ENCODE measurements around the gene DDAH1. TPM values are rescaled to one million over a fixed set of nuclear protein-coding genes. Genes with fewer than 3 reads are reported as not detected.
"Not testable (repeated sequence)": the region's sequence is repeated elsewhere in the genome, so short reads cannot be mapped to it uniquely, and the experiment has no call there.

The DDAH1 gene
- total RNA-seq (2014; rRNA removed; shearing (Covaris generic); ENCODE audit: low replicate concordance), result 18.2 and 20.8 TPM in 2 replicates

GRCh38 chr1:85465099-85465785, at the start of gene DDAH1:
TSS of gene DDAH1 (minus strand) at chr1:85465159. CDS start at chr1:85465045, 114 bp downstream.
- Histone ChIP-seq H3K4me3 (peak within 1 kb of the TSS; percentile 77), H3K9me3 (no peaks in the 10 kb centered on the region), H3K27me3 (no peaks in the 10 kb centered on the region), H3K36me3 (no peaks in the 10 kb centered on the region; the same call in none of the 2 replicates)
- DNase-seq, result peak; percentile 77

GRCh38 chr1:85513998-85514397, 49.0 kb upstream of the DDAH1 start:
- not testable (repeated sequence) for H3K27me3 ChIP-seq

DNA sequence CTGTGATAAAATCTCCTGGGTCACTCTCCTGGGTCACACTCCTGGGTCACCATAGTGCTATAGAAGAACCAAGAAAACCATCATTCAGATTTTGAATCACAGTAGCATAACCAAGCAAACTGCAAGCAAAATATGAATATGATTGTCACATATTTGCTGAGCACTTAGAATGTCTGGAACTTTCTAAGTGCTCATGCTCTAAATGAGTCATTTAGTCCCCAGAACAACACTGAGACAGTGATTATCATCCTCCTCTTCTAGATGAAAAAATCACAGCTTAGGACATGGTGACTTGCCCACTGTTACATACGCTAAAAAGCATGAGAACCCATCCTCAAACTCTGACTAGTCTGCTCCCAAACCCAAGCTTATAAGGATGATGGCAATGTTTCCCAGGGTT, 39.5 kb upstream of the DDAH1 start:
- no peaks in the 10 kb centered on the region for H3K27me3 ChIP-seq

More at GRCh38 chr1:85513998-85514397, 49.0 kb upstream of the DDAH1 start:
- H3K9me3 ChIP-seq, H3K36me3 ChIP-seq, DNase-seq, H3K4me3 ChIP-seq: not testable (repeated sequence)

DNA sequence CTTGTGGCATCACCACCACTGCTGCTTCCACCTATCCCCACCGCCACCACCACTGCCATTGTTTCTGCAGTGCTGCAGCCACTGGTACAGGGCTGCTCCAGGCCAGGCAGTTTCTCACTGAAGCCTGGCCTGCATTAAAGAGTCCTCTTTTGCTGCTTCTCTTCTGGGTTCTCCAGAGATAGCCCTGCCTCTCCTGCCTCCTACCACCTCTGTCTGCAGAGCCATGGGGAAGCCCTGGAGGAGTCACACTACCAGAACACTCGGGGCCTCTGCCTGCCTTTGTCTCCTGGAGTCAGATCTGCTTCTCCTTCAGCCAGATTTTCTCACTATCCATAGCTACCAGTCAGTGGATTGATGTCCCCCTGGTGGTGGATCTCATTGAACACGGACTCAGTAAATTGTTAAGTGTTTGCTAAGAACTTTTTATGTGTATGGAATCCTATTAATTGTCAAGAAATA, 37.7 kb upstream of the DDAH1 start:
- H3K27me3 ChIP-seq, result no peaks in the 10 kb centered on the region
- peaks cover 11% of the 10 kb centered on the region for H3K36me3 ChIP-seq
- H3K9me3 ChIP-seq, result no peaks in the 10 kb centered on the region; the same call in 1 of the 2 replicates
- no peak overlapping the region for H3K4me3 ChIP-seq
- peak; percentile 7 for DNase-seq

More for the DNA sequence above, 39.5 kb upstream of the DDAH1 start:
- no peak overlapping the region for H3K4me3 ChIP-seq
- no peak for DNase-seq
- no peaks in the 10 kb centered on the region; the same call in 1 of the 2 replicates for H3K9me3 ChIP-seq
- H3K36me3 ChIP-seq, result peaks cover 13% of the 10 kb centered on the region

DNA sequence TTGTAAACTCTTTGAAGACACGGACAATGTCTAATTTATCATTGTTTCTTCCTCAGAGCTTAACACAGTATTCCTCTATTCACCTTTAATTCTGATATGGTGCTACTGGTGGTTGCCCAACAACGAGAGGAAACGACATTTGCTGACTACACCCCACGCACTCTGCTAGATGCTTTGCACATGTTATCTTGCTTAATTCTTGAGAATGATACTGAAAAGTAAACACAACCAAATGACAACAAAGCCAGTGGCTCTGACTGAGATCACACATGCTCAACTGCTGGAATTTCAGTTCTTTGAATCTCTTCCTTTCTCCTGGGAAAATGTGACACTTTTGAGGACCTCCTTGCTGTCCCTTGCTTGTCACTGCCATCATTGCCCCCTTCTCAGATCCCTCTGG, 37.2 kb upstream of the DDAH1 start:
- Histone ChIP-seq H3K9me3 (no peaks in the 10 kb centered on the region; the same call in 1 of the 2 replicates), H3K4me3 (no peak overlapping the region), H3K36me3 (peaks cover 11% of the 10 kb centered on the region), H3K27me3 (no peaks in the 10 kb centered on the region)
- no peak for DNase-seq

DNA sequence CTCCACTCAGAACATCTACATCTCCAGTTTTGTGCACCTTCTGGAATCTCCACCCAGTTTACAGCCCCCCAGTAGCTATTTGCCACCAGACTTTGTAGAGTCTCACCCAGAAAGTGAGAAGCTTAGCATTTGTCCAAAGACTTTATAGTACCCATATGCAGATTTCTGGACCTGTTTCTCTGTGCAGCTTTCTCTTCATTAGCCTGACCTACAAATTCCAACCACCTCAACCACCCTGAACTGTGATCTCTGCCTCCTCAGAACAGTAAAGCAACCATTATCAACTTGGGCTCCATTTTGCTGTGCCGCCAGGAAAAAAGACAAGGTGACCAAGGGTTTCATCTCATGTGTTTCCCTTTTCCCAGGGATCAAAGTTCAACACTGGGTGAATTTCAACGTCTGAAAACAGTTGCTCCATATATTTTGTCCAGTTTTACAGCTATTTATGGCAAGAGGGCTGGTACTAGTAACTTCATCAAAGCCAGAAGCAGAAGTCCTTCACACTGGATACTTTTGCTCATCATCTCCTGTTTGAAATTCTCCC, 36.5 kb upstream of the DDAH1 start:
- no peak overlapping the region for H3K4me3 ChIP-seq
- peaks cover 11% of the 10 kb centered on the region for H3K36me3 ChIP-seq
- H3K27me3 ChIP-seq, result no peaks in the 10 kb centered on the region
- DNase-seq, result no peak
- H3K9me3 ChIP-seq, result no peaks in the 10 kb centered on the region; the same call in 1 of the 2 replicates

DNA sequence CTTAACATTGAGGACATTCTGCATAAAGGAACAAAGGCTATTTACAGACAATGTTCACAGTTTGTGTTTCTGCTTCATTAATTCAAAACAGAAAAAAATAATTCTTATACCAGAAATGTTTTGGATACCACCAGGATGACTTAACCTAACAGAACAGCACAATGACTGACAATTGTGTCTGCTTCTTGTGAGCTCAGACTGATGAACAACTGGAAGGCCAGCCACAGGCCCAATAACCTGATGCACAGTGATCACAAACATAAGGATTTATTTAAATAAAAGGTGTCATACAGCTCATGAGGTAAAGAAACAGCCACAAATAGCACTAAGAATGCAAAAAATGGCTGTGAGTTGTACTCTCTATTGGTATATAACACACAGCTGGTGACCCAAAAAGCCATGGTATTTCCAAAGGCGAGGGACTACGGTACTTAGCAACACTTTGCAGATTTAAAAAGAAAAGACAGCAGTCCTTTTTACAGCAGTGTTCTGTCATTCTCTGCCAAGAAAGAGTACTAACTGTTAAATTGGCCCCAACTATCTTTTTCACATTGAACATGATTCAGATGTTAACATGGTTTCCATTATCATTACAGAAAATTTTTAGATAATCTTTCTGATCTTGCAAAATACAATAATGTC, 32.1 kb upstream of the DDAH1 start:
- DNase-seq, result no peak
- Histone ChIP-seq H3K27me3 (no peaks in the 10 kb centered on the region), H3K9me3 (no peaks in the 10 kb centered on the region; the same call in 1 of the 2 replicates), H3K36me3 (peaks cover 15% of the 10 kb centered on the region), H3K4me3 (no peak overlapping the region)

GRCh38 chr1:85495556-85495955, 30.6 kb upstream of the DDAH1 start:
- DNase-seq, result peak; percentile 5
- Histone ChIP-seq H3K4me3 (no peak overlapping the region), H3K27me3 (no peaks in the 10 kb centered on the region), H3K36me3 (peaks cover 19% of the 10 kb centered on the region), H3K9me3 (no peaks in the 10 kb centered on the region)

- Histone ChIP-seq H3K4me3 (no peak overlapping the region), H3K36me3 (peaks cover 20% of the 10 kb centered on the region), H3K9me3 (no peaks in the 10 kb centered on the region), H3K27me3 (no peaks in the 10 kb centered on the region)
- DNase-seq, result no peak
Observed at GRCh38 chr1:85494904-85495266, 29.9 kb upstream of the DDAH1 start.

GRCh38 chr1:85494074-85494903, 29.3 kb upstream of the DDAH1 start:
- Histone ChIP-seq H3K27me3 (no peaks in the 10 kb centered on the region), H3K4me3 (no peak overlapping the region), H3K36me3 (peaks cover 21% of the 10 kb centered on the region), H3K9me3 (no peaks in the 10 kb centered on the region)
- DNase-seq, result no peak

DNA sequence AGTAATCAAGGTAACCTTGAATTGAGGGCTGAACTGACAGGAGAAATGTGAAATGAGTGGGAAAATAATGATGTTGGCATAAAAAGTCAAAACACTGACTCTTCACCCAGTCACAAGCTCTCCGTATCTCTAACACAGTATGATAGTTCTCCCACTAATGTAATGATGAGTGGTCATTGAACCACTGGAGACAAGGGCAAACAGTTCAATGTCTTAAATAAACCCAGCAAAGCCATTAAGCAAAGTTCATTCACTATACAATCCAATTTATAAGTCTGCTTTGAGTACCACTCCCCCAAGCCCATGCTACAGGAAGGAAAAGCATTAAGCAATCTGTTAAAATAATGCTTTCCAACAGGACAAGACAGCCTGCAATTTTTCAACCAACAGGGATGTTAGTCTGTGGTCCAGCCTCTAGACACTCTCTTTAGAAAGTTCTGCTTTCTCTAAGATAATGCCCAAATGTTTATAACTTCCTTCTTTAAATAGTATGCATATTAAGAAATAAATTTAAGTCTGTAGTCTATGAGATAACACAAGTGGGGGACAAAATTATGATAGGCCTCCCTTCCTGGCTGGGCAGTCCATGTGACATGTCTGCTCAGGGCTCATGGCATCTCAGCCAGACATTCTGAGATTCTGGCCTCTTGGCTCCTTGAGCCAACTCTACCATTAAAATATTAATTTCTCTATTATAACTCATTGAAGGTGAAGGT, 25.5 kb upstream of the DDAH1 start:
- no peaks in the 10 kb centered on the region for H3K27me3 ChIP-seq
- no peak overlapping the region for H3K4me3 ChIP-seq
- DNase-seq, result no peak
- peaks cover 31% of the 10 kb centered on the region for H3K36me3 ChIP-seq
- H3K9me3 ChIP-seq, result no peaks in the 10 kb centered on the region

DNA sequence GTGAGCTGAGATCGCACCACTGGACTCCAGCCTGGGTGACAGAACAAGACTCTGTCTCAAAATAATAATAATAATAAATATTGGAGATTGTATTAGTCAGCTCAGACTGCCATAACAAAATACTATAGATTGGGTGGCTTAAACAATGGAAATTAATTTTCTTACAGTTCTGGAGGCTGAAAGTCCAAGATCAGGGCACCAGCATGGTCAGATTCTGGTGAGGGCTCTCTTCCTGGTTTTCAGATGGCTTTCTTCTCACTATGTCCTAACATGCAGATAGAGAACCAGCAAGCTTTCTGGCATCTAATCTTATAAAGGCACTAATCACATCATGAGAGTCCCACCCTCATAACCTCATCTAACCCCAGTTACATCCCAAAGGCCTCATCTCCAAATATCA, 23.2 kb upstream of the DDAH1 start:
- no peak for DNase-seq
- H3K27me3 ChIP-seq, result no peaks in the 10 kb centered on the region
- no peaks in the 10 kb centered on the region for H3K9me3 ChIP-seq
- no peak overlapping the region for H3K4me3 ChIP-seq
- H3K36me3 ChIP-seq, result peaks cover 29% of the 10 kb centered on the region

DNA sequence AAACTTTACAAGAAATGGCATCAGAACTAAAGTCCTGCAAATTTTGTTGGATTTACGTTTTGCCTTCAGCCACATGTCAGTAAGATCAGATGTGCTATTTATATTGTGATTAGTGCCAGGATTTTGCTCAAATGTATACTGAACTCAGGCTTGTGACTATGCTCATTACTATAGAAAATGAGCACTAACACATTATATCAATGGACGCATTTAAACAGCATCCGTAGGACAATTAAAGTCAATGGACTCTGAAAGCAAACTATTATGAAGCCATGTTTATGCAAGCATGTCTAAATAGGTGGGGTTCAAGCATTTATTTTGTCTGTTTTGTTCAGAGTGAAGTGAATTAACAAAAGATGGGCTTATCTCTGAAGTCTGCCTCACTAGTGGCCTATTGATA, 20.6 kb upstream of the DDAH1 start:
- peaks cover 27% of the 10 kb centered on the region for H3K36me3 ChIP-seq
- H3K9me3 ChIP-seq, result no peaks in the 10 kb centered on the region
- no peak overlapping the region for H3K4me3 ChIP-seq
- DNase-seq, result no peak
- no peaks in the 10 kb centered on the region for H3K27me3 ChIP-seq

GRCh38 chr1:85484716-85485115, 19.8 kb upstream of the DDAH1 start:
- H3K4me3 ChIP-seq, result no peak overlapping the region
- peaks cover 25% of the 10 kb centered on the region for H3K36me3 ChIP-seq
- no peaks in the 10 kb centered on the region for H3K9me3 ChIP-seq
- no peak for DNase-seq
- H3K27me3 ChIP-seq, result no peaks in the 10 kb centered on the region

DNA sequence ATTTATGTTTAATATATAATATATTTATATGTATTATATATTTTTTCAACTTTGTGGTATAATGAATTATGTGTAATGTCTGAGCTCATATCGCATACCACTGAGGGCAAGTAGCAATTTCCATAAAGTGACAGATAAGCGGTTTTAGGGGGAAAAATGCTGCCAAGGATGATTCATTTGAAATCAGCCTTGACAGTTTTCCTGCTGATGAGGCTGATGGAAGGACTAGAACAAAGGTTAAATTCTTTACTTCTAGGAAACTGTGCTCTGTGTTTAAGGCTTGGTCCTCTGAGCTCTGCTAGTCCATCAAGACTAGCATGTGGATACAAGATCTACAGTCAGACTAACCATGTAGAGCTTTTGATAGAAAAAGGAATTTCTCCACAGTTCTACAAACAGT, 19.3 kb upstream of the DDAH1 start:
- no peaks in the 10 kb centered on the region for H3K9me3 ChIP-seq

DNA sequence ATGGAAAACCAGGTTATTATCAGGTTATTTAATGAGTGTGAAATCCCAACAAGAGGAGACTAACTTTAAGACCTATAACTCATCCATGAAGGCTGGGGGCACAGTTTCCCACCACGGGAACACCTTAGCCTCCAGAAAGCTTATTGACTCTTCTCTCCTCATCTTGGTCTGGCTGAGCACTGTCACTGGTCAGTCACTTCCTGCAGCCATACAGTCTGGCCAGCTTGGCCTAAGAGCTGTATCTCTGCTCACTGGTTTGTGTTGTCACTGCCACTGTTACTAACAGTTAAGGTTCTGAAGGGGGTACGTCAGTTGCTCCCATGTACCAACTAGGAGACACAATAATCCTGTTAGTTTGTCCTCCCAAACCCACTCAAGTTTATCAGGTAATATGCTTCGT, 16.7 kb upstream of the DDAH1 start:
- no peaks in the 10 kb centered on the region for H3K9me3 ChIP-seq
- H3K4me3 ChIP-seq, result no peak overlapping the region
- H3K36me3 ChIP-seq, result peaks cover 23% of the 10 kb centered on the region
- no peaks in the 10 kb centered on the region for H3K27me3 ChIP-seq
- no peak for DNase-seq

More for the DNA sequence above, 19.3 kb upstream of the DDAH1 start:
- Histone ChIP-seq H3K36me3 (peaks cover 29% of the 10 kb centered on the region), H3K4me3 (no peak overlapping the region), H3K27me3 (no peaks in the 10 kb centered on the region)
- no peak for DNase-seq

All from MG63 (cell line).